GM18907 (cell line): ENCODE measurements around the gene JAGN1.
A peak's percentile ranks its signal among the peaks of the same experiment; 100 is the strongest.
"Not testable (repeated sequence)": the region's sequence is repeated elsewhere in the genome, so short reads cannot be mapped to it uniquely, and the experiment has no call there.

Source experiments
- ATAC-seq: cut with Tn5 transposase; IDR thresholded peaks from one replicate; pipeline ENCODE4 v1.9.1; 2021; ENCODE audit warnings: mild to moderate bottlenecking, moderate library complexity; ENCODE audit not compliant: unreplicated experiment

JAGN1 gene

GRCh38 chr3:9890249-9891071 is at the start of gene JAGN1:
Gene JAGN1, plus strand, starts transcription at chr3:9890610. Its CDS starts 113 bp downstream, at chr3:9890723.
- ATAC-seq, result peak; percentile 78

DNA sequence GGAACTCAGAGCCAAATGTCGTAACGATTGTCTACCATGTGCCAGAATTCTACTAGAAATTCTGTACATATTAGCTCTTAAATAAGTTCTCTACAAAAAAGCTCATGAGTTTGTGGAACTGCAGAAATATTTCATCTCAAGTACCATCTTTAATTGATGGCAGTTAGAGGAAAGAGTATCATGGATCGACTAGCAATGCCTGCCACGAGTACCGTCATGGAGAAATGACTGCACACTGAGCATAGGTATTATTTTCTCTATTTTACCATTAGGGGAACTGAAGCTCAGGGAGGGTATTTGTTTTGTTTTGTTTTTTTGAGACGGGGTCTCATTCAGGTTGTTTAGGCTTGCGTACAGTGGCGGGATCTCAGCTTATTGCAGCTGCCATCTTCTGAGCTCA is 49.4 kb upstream of the JAGN1 start:
- ATAC-seq, result no peak

DNA sequence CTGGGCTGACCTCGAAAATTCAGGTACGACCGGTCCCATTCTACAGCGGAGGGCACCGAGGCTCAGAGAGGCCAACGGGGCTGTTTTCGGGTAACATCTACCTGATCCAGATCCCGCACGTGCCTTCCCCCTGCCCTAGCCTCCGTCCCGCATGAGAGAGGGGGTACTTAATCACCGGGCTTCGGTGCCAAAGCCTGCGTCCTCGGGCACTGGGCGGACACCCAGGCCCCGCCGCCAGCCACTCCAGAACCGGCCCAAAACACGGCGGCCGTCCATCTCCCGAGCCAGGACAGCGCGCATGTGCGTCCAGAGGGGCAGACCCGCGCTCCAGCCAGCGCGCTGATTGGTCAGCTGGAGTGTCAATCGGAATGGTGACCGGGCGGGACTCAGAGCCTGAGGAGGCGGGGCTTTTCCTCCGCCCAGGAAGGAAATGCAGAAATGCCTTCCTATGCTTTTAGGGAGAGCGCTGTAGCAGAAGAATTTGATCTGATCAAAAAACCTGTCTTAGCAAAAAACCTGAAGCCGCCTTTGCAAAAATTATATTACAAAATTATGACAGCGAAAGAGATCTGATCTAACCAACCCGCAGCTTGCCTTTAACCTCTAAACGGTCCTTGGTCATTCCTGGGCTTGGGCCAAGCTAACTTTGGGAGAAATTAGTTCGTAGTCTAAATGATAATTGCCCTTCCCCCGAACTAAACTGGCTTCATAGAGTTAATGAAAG is 46.5 kb upstream of the JAGN1 start, which contains the start of gene RPUSD3:
RPUSD3 (minus strand) TSS at position 294 of the 724 bp plus-strand sequence; CDS start at position 276, 18 bp downstream.
- ATAC-seq, result peak; percentile 96

DNA sequence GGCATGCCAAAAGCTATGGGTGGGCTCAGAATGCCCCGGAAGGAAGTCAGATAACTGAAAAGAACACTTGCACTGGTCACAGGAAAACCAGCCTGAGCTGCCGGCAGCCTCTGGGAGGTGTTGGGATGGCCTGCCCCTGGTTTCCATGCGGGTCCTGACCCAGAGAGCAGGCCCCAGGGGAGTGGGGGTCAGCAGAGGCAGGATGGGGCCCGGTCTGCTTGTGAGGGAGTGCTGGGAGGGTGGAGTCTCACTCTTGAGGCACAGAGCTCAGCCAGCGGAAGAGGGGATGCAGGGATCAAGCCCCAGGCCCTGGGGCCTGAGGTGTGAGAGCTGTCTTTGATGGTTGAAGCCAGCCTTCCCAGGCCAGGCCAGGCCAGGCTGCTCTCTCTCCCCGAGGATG is 44.2 kb upstream of the JAGN1 start:
- ATAC-seq, result no peak

DNA sequence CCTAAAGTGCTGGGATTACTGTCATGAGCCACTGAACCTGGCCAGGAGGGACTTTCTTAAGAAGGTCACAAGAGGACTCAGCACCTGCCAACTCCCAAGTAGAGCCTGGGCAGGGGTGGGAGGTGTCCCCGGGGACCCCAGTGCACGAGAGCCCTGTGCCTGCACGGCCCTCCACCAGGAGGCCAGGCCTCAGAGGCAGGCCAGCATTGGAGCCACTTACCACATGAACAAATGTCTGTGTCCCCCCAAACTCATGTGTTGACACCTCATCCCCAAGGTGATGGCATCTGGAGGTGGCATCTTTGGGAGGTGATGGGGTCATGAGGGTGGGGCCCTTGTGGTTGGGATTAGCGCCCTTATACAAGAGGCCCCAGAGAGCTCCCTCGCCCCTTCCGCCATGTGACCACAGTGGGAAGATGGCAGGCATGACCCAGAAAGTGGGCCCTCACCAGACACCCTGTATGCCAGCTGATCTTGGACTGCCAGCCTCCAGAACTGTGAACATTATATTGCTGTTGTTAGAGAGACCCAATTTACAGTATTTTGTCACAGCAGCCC is 43.4 kb upstream of the JAGN1 start:
- ATAC-seq, result no peak

DNA sequence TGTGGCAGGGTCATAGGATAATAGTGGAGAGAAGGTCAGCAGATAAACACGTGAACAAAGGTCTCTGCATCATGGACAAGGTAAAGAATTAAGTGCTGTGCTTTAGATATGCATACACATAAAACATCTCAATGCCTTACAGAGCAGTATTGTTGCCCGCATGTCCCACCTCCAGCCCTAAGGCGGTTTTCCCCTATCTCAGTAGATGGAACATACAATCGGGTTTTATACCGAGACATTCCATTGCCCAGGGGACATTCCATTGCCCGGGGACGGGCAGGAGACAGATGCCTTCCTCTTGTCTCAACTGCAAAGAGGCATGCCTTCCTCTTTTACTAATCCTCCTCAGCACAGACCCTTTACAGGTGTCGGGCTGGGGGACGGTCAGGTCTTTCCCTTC is 42.5 kb upstream of the JAGN1 start:
- not testable (repeated sequence) for ATAC-seq

DNA sequence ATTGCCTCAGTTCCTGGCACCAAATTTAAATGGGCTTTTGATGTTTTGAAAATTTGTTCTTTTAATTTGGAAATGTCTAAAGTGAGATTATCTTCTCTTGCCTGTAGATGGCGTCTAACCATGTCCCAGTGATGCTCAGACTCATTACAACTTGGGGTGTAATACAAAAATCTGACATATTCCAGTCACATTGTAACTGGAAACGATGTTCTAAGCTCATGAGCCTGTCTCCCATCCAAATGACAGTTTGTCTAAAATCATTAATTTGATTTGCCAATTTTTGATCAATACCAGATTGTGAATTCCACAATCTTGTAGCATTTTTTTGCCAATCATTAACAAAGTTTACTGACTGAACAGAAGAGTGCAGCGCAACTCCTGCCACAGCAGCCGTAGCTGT is 41.5 kb upstream of the JAGN1 start:
- ATAC-seq, result not testable (repeated sequence)

DNA sequence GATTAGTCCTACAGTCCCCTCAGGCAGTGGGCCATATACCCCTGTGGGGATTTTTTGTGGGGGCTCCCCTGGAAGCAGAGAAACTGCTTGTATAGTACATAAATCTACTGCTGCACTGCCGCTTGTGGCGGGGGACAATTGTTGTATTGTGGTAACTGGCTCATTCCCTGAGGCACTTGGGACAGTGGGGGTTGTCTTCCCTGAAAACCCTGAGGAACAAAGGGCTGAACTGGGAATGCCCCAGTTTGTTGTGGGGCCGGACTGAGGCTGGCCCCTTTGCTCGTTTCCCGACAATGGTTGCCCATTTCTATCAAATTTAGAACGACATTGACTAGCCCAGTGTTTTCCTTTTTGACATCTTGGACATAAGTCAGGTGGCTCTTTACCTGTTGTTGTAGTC is 39.0 kb upstream of the JAGN1 start:
- not testable (repeated sequence) for ATAC-seq

DNA sequence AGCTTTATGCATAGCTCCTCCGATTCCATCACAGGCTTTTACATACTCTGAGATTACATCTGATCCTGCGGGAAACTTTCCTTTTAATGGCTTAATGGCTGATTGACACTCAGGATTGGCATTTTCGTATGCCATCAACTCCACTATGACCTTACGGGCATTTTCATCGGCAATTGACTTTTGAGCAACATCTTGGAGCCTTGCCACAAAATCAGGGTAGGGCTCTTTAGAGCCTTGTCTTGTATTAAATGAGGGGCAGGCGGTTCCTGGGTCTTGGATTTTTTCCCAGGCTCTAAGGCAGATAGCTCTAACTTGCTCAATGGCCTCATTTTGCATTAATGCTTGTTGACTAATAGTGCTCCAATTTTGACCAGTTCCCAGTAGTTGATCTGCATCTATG is 38.5 kb upstream of the JAGN1 start:
- not testable (repeated sequence) for ATAC-seq

DNA sequence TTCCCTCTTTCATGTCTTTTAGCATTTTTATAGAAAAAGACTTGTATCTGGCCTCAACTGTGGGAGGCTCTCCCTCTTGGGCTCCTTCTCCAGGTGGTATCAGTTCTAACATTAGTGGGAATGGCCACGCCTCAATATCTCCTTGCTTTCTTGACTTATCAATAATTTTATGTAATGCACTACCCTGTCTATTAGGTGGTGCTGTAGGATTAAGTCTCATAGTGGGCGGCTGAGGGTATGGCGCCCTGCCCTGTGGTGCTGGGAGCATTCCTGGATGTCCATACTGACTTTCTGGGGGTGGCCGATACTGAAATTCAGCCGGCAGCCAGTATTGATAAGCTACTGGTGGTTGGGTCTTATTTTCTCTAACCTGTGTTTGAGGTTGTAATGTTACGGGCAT is 37.9 kb upstream of the JAGN1 start:
- no peak for ATAC-seq

DNA sequence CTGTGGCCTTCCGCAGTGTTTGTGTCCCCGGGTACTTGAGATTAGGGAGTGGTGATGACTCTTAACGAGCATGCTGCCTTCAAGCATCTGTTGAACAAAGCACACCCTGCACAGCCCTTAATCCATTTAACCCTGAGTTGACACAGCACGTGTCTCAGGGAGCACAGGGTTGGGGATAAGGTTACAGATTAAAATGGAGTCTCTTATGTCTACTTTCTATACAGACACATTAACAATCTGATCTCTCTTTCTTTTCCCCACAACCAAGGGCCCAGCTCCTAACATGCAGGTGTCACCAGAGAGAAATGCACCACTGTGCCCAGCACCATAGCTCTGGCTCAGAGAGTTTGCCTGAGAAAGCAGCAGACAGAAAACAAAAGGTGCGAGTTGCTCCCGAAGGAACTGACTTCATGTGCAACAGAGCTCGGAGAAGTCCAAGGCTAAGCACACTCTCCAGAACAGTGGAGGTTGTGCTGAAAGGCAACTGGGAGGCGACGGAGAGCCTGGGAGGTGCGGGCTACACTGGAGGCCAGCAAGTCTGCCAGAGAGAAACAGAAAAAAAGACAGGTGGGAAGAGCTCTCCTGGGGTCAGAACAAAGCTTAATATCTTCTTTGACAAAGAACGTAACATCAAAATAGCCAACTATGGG is 36.0 kb upstream of the JAGN1 start:
- not testable (repeated sequence) for ATAC-seq

- ATAC-seq, result no peak
Measured at GRCh38 chr3:9855594-9855993, 34.8 kb upstream of the JAGN1 start.

DNA sequence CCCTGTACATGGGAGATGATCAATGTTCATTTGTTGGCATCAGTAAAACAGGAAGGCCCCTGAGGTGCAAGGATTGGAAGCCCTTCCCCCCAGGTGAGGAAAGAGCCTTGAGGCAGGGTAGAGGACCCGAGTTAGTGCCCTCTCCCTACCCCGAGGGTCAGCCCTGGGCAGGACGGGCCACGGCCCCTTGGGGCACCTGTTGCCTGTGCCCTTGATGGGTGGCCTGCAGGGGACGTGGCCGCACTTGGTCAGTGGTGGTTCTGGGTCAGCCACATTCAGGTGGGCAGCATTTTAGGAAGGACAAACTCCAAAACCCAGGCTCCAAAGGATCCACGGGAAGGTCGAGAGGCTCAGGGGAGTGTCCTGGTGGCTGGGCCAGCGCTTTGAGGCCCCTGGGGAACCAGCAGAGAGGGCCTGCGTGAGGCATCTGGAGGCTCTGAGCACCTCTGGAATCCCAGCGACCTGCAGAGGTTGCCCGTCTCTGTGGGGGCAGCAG is 30.8 kb upstream of the JAGN1 start:
- ATAC-seq, result no peak

- no peak for ATAC-seq
Measured at GRCh38 chr3:9861201-9861600, 29.2 kb upstream of the JAGN1 start.

- no peak for ATAC-seq
Measured at GRCh38 chr3:9861626-9862130, 28.7 kb upstream of the JAGN1 start.

- ATAC-seq, result peak; percentile 42
Measured at GRCh38 chr3:9862391-9863057, 27.9 kb upstream of the JAGN1 start.

DNA sequence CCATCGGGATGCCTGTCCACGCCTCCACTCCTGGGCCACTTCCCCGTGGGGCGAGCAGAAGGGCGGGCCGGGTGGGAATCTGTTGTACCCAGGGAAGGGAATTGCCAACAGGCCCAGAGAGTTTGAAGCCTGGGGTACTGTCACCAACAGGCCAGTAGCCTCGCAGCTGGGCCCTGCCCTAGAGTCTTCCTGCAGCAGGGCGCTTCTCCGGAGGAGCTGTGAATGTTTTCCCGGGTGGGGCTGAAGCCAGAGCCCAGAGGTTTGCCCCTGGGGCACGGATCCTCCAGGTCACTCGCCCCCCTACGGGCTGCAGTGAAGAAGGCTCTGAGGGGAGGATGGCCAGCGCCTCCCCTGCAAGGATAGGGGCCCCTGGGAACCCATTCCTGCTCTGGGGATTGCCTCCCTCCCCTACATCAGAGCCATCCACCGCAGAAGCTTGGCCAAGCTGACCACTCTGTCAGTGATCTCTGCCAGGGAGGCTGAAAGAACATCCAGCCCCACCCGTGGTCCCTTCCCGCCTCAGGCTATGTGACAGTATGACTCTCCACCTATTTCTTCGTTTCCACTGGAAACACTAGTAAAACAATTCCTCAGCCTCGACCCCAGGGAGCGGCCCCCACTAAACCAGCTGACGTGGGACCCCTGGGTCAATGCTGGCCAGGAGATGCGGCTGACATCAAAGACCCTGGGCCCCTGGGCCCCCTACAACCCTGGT is 27.2 kb upstream of the JAGN1 start:
- ATAC-seq, result no peak

DNA sequence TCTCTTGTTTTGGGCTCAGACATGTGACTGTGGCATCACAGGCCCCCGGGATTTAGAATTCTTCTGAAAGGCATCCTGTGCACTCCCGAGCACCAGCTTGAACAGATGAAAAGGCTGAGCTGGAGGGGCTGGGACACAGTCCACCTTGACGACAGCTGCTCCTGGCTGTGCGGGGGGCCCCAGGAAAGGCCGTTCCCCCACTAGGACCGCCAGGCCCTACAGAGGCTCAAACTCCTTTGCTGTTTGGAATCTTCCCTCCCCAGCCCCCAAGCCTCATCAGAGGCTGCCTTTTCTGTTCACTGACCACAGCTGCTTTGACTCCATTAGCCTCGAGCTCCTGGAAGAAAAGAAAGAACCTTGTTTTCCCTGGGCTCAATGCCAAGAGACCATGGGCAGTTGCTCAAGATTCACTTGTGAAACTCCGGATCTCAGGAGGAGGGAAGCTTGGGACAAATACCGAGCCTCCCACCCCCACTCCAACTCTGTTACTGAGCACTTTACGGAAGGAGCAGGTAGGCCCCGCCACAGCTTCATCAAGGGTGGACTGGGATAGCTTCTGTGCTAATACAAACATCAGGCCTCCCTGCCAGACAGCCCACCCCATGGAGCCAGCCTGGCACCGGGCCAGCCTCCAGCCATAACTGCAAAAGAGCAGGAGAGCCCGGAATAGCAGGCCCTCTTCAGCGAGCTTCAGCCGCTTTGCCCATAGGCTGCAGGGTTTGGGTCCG is 26.0 kb upstream of the JAGN1 start:
- ATAC-seq, result no peak

DNA sequence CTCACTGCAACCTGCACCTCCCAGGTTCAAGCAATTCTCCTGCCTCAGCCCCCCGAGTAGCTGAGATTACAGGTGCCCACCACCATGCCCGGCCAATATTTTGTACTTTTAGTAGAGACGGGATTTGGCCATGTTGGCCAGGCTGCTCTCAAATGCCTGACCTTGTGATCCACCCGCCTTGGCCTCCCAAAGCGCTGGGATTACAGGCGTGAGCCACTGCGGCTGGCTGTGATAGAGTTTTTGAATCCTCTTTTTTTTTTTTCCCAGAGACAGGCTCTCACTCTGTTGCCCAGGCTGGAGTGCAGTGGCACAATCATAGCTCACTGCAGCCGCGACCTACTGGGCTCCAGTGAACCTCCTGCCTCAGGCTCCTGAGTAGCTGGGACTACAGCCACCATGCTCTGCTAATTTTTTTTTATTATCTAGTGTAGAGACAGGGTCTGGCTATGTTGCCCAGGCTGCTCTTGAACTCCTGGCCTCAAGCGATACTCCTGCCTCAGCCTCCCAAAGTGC is 25.2 kb upstream of the JAGN1 start:
- ATAC-seq, result not testable (repeated sequence)
